KMS-11 (cell line): Measurements from ENCODE around the gene MKRN2.

Experiments
- H2AFZ ChIP-seq: fragments of 200-600 bp; sonication (generic); 2 replicates; pipeline ENCODE4 v1.6.1; 2016; ENCODE audit warnings: antibody characterized with exemption, mixed run types, low read depth
- H3K27ac ChIP-seq: fragments of 200-600 bp; sonication (generic); 2 replicates; pipeline ENCODE4 v1.6.1; 2016; ENCODE audit warnings: mild to moderate bottlenecking, mixed run types
- H3K27me3 ChIP-seq: fragments of 200-600 bp; sonication (generic); 2 replicates; pipeline ENCODE4 v1.6.1; 2017; ENCODE audit warnings: mild to moderate bottlenecking, low read depth, mixed run types, moderate library complexity; ENCODE audit not compliant: insufficient read depth
- H3K36me3 ChIP-seq: fragments of 200-600 bp; sonication (generic); 2 replicates; pipeline ENCODE4 v1.6.1; 2017; ENCODE audit warnings: mild to moderate bottlenecking, mixed run types; ENCODE audit not compliant: insufficient read depth
- H3K4me1 ChIP-seq: fragments of 200-600 bp; sonication (generic); 2 replicates; pipeline ENCODE4 v1.6.1; 2016; ENCODE audit warnings: mild to moderate bottlenecking, low read depth, mixed run types; ENCODE audit not compliant: poor library complexity, severe bottlenecking
- H3K4me2 ChIP-seq: fragments of 200-600 bp; sonication (generic); 2 replicates; pipeline ENCODE4 v1.7.0; 2016; ENCODE audit warnings: mild to moderate bottlenecking, mixed run types
- H3K4me3 ChIP-seq: fragments of 200-600 bp; sonication (generic); IDR thresholded peaks from 2 replicates; pipeline ENCODE4 v1.6.1; 2017; ENCODE audit warnings: low read depth, low read length, mixed read lengths; ENCODE audit not compliant: insufficient read depth
- H3K79me2 ChIP-seq: fragments of 200-600 bp; sonication (generic); 2 replicates; pipeline ENCODE4 v1.6.1; 2016; ENCODE audit warnings: low read depth, mixed run types; ENCODE audit not compliant: insufficient read depth
- H3K9ac ChIP-seq: fragments of 200-600 bp; sonication (generic); 2 replicates; pipeline ENCODE4 v1.6.1; 2016; ENCODE audit warnings: mild to moderate bottlenecking, mixed run types
- H4K20me1 ChIP-seq: fragments of 200-600 bp; sonication (generic); 2 replicates; pipeline ENCODE4 v1.6.1; 2016; ENCODE audit warnings: mild to moderate bottlenecking, mixed run types; ENCODE audit not compliant: insufficient read depth
- CTCF ChIP-seq: fragments of 200-600 bp; sonication (generic); conservative IDR thresholded peaks from 2 replicates; pipeline ENCODE4 v1.6.1; 2017; ENCODE audit warnings: low read depth, mild to moderate bottlenecking, antibody characterized with exemption, low read length, moderate library complexity, mixed read lengths

The MKRN2 gene

GRCh38 chr3:12601072-12601471 is 44.2 kb downstream of the MKRN2 start:
- Histone ChIP-seq H3K9ac (no peak overlapping the region), H3K27me3 (no peaks in the 10 kb centered on the region), H3K4me1 (peaks cover 12% of the 10 kb centered on the region), H3K27ac (no peak overlapping the region), H3K36me3 (no peaks in the 10 kb centered on the region; the same call in 1 of the 2 replicates), H3K4me3 (no peak overlapping the region), H3K4me2 (no peak overlapping the region), H3K79me2 (no peaks in the 10 kb centered on the region; the same call in 1 of the 2 replicates), H4K20me1 (no peaks in the 10 kb centered on the region), H2AFZ (no peak overlapping the region)
- TF ChIP-seq CTCF = no peak

GRCh38 chr3:12603969-12604368 is 47.1 kb downstream of the MKRN2 start:
- H3K27me3 ChIP-seq = no peaks in the 10 kb centered on the region
- H3K9ac ChIP-seq = no peak overlapping the region
- no peaks in the 10 kb centered on the region; the same call in 1 of the 2 replicates for H4K20me1 ChIP-seq
- H3K4me1 ChIP-seq = peaks cover 12% of the 10 kb centered on the region
- no peak overlapping the region for H3K27ac ChIP-seq
- H3K4me3 ChIP-seq = no peak overlapping the region
- TF ChIP-seq CTCF = no peak
- peaks cover 3% of the 10 kb centered on the region; the same call in 1 of the 2 replicates for H3K36me3 ChIP-seq
- H3K79me2 ChIP-seq = no peaks in the 10 kb centered on the region; the same call in 1 of the 2 replicates
- H2AFZ ChIP-seq = no peak overlapping the region
- no peak overlapping the region for H3K4me2 ChIP-seq

DNA sequence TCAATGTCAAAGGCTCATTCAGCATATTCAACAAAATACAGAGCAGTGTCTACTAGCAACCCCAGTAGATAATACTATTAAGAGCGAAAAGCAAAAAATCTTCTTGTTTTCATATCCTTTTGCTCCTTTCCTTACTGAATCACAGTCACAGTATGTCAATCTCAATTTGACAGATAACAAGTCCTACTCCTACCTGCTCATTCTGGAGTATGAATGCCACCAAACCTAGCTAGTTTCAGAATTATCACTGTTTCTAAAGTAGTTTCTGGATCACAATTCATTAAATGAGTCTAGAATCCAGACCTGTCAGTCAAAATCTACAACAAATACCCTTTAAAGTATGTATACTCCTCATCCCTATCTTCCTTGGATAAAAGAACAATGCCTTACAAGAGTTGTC is 51.5 kb downstream of the MKRN2 start:
- Histone ChIP-seq H3K36me3 (peaks cover 3% of the 10 kb centered on the region; the same call in 1 of the 2 replicates), H4K20me1 (no peaks in the 10 kb centered on the region; the same call in 1 of the 2 replicates), H3K27ac (no peak overlapping the region), H3K4me3 (no peak overlapping the region), H3K4me1 (no peaks in the 10 kb centered on the region), H3K9ac (no peak overlapping the region), H3K27me3 (no peaks in the 10 kb centered on the region), H3K4me2 (no peak overlapping the region), H2AFZ (no peak overlapping the region), H3K79me2 (peaks cover 9% of the 10 kb centered on the region; the same call in 1 of the 2 replicates)
- no peak for TF ChIP-seq CTCF

- Histone ChIP-seq H3K9ac (no peak overlapping the region), H2AFZ (no peak overlapping the region), H3K4me3 (no peak overlapping the region), H3K27ac (no peak overlapping the region), H3K4me1 (no peaks in the 10 kb centered on the region), H3K36me3 (peaks cover 3% of the 10 kb centered on the region; the same call in 1 of the 2 replicates), H3K79me2 (peaks cover 20% of the 10 kb centered on the region; the same call in 1 of the 2 replicates), H3K4me2 (no peak overlapping the region), H3K27me3 (no peaks in the 10 kb centered on the region), H4K20me1 (no peaks in the 10 kb centered on the region; the same call in 1 of the 2 replicates)
- no peak for TF ChIP-seq CTCF
Measured at GRCh38 chr3:12611117-12611516, 54.2 kb downstream of the MKRN2 start.
